ENCODE results near the gene HTR4.

DNA sequence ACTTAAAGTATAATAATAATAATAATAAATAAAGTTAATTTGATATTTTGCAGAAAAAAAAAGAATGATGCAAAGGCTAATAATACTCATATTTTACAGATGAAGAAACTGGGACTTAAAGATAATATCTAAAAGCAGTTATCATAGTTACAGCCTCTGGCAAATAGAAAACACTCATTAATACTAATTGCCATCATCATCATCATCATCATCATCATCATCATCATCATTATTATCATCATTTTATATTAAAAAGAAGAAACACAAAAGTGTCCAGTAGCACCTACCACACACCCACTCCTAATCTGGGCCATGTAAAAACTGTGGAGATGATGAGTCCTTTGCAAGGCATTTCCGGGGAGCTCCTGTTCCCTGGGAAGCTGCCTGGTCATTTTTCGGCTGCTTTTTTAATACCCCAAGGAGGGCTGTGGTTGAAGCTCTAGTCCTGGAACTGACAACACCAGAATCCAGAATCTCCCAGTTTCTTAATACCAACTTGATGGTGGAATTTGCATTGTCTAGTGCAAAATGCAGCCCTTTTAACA lies 70.8 kb downstream of the HTR4 start:
- TF ChIP-seq POLR2AphosphoS5 (IDR thresholded peaks at IDR 0.05) (no peak), CTCF (IDR thresholded peaks at IDR 0.05) (no peak), POLR2A (IDR thresholded peaks at IDR 0.05) (no peak), EP300 (IDR thresholded peaks at IDR 0.05) (no peak)
